DND-41 (cell line): ENCODE results near the gene GPR37L1.

Source experiments
- ATAC-seq: fragments of 200-7000 bp; cut with Tn5 transposase; 3 replicates; pipeline ENCODE4 v1.9.1; 2021; ENCODE audit warnings: low read depth; ENCODE audit not compliant: insufficient read depth
- DNase-seq: peaks from one replicate; pipeline ENCODE4 v3.0.0-alpha.2; 2020
- H2AFZ ChIP-seq: 2 replicates; pipeline ENCODE4 v1.6.0; 2012; ENCODE audit warnings: low read depth, low read length
- H3K27ac ChIP-seq: 2 replicates; pipeline ENCODE4 v1.5.1; 2012; ENCODE audit warnings: low read length, inconsistent platforms
- H3K27me3 ChIP-seq: fragments of 200-600 bp; sonication (generic); 2 replicates; pipeline ENCODE4 v1.6.0; 2012; ENCODE audit warnings: low read length, mild to moderate bottlenecking, inconsistent platforms; ENCODE audit not compliant: insufficient read depth, poor library complexity
- H3K36me3 ChIP-seq: 2 replicates; pipeline ENCODE4 v1.5.1; 2012; ENCODE audit warnings: low read length, inconsistent platforms; ENCODE audit not compliant: insufficient read depth
- H3K4me1 ChIP-seq: 2 replicates; pipeline ENCODE4 v1.5.1; 2012; ENCODE audit warnings: mild to moderate bottlenecking, low read length; ENCODE audit not compliant: insufficient read depth
- H3K4me2 ChIP-seq: 2 replicates; pipeline ENCODE4 v1.6.0; 2012; ENCODE audit warnings: mild to moderate bottlenecking, moderate library complexity, low read length, inconsistent platforms; ENCODE audit not compliant: insufficient read depth
- H3K4me3 ChIP-seq, 2 experiments: fragments of 200-600 bp in 1 of 2; shearing (Covaris generic) in 1 of 2; 2 replicates each; pipeline ENCODE4 v1.5.1; 2012 to 2016; ENCODE audit warnings: inconsistent platforms in 2 of 2, low read length in 2 of 2, mild to moderate bottlenecking in 2 of 2, low read depth in 1 of 2, moderate library complexity in 1 of 2
- H3K79me2 ChIP-seq: 2 replicates; pipeline ENCODE4 v1.6.0; 2012; ENCODE audit warnings: low read length, inconsistent platforms; ENCODE audit not compliant: insufficient read depth
- H3K9ac ChIP-seq: 2 replicates; pipeline ENCODE4 v1.6.0; 2012; ENCODE audit warnings: low read depth, mild to moderate bottlenecking, inconsistent platforms, low read length, moderate library complexity
- H3K9me3 ChIP-seq: 2 replicates; pipeline ENCODE4 v1.5.1; 2012; ENCODE audit warnings: low read length, moderate library complexity, mild to moderate bottlenecking, inconsistent platforms; ENCODE audit not compliant: insufficient read depth, severe bottlenecking
- H4K20me1 ChIP-seq: 2 replicates; pipeline ENCODE4 v1.6.0; 2012; ENCODE audit warnings: low read length; ENCODE audit not compliant: insufficient read depth
- CTCF ChIP-seq: IDR thresholded peaks from 2 replicates; pipeline ENCODE4 v1.5.1; 2012; ENCODE audit warnings: borderline replicate concordance, low read length, moderate library complexity, mild to moderate bottlenecking; ENCODE audit not compliant: poor library complexity, severe bottlenecking; ENCODE audit errors: extremely low read depth
- EZH2 ChIP-seq: IDR thresholded peaks from 3 replicates; pipeline ENCODE4 v1.6.1; 2012; ENCODE audit warnings: borderline replicate concordance, low read depth, mild to moderate bottlenecking, moderate library complexity, low read length, inconsistent platforms; ENCODE audit not compliant: severe bottlenecking

GPR37L1 gene

GRCh38 chr1:202088206-202088605 lies 34.5 kb upstream of the GPR37L1 start:
- Histone ChIP-seq H3K27ac (no peak overlapping the region), H3K4me2 (no peak overlapping the region), H3K79me2 (no peaks in the 10 kb centered on the region), H2AFZ (no peak overlapping the region), H3K9me3 (no peaks in the 10 kb centered on the region), H3K9ac (no peak overlapping the region), H4K20me1 (no peaks in the 10 kb centered on the region), H3K4me1 (no peaks in the 10 kb centered on the region), H3K4me3 (no peak overlapping the region), H3K27me3 (peaks cover 28% of the 10 kb centered on the region), H3K36me3 (no peaks in the 10 kb centered on the region)
- no peak for TF ChIP-seq EZH2
- TF ChIP-seq CTCF = no peak
- ATAC-seq (no peak), DNase-seq (no peak)

GRCh38 chr1:202090994-202091393 lies 31.7 kb upstream of the GPR37L1 start:
- Histone ChIP-seq H3K9me3 (no peaks in the 10 kb centered on the region), H4K20me1 (no peaks in the 10 kb centered on the region; the same call in 1 of the 2 replicates), H3K4me1 (no peaks in the 10 kb centered on the region), H3K79me2 (no peaks in the 10 kb centered on the region), H3K4me3 (no peak overlapping the region), H2AFZ (no peak overlapping the region), H3K27ac (no peak overlapping the region), H3K27me3 (peaks cover 19% of the 10 kb centered on the region), H3K9ac (no peak overlapping the region), H3K36me3 (no peaks in the 10 kb centered on the region), H3K4me2 (no peak overlapping the region)
- ATAC-seq (no peak), DNase-seq (no peak)
- TF ChIP-seq CTCF (no peak), EZH2 (no peak)

- Histone ChIP-seq H4K20me1 (no peaks in the 10 kb centered on the region; the same call in 1 of the 2 replicates), H3K27ac (no peak overlapping the region), H3K79me2 (no peaks in the 10 kb centered on the region), H3K27me3 (peaks cover 5% of the 10 kb centered on the region), H2AFZ (no peak overlapping the region), H3K36me3 (no peaks in the 10 kb centered on the region), H3K4me3 (no peak overlapping the region), H3K9me3 (no peaks in the 10 kb centered on the region), H3K4me1 (no peaks in the 10 kb centered on the region), H3K4me2 (no peak overlapping the region), H3K9ac (no peak overlapping the region)
- ATAC-seq (no peak), DNase-seq (no peak)
- no peak for TF ChIP-seq CTCF
- TF ChIP-seq EZH2 = no peak
Measured at GRCh38 chr1:202093858-202094257, 28.9 kb upstream of the GPR37L1 start.

GRCh38 chr1:202101184-202101583 lies 21.5 kb upstream of the GPR37L1 start:
- Histone ChIP-seq H2AFZ (no peak overlapping the region), H3K27me3 (peaks cover 3% of the 10 kb centered on the region), H3K9me3 (no peaks in the 10 kb centered on the region), H3K27ac (no peak overlapping the region), H3K9ac (no peak overlapping the region), H3K79me2 (no peaks in the 10 kb centered on the region), H4K20me1 (no peaks in the 10 kb centered on the region), H3K4me3 (no peak overlapping the region), H3K36me3 (no peaks in the 10 kb centered on the region), H3K4me2 (no peak overlapping the region), H3K4me1 (no peaks in the 10 kb centered on the region)
- DNase-seq (no peak), ATAC-seq (no peak)
- no peak for TF ChIP-seq CTCF
- no peak for TF ChIP-seq EZH2
